Anterior cingulate cortex (tissue), 58 donors: ENCODE measurements around the gene LST1.

Experiments used
- DNase-seq, 58 donors: peaks; one replicate each; lab custom pipeline; 2025; lab: John Stamatoyannopoulos, UW

LST1 gene

GRCh38 chr6:31634969-31635575 is 49.0 kb downstream of the LST1 start:
- DNase-seq: no peak

GRCh38 chr6:31636698-31637596 is 50.9 kb downstream of the LST1 start:
- no peak for DNase-seq
